ENCODE measurements around the gene HMCN1.
"Not testable (repeated sequence)": the region's sequence is repeated elsewhere in the genome, so short reads cannot be mapped to it uniquely, and the experiment has no call there.

Gene HMCN1

GRCh38 chr1:186154651-186155050 is 420.5 kb downstream of the HMCN1 start:
- DNase-seq (ENCODE audit: low read depth), result no peak

- DNase-seq (ENCODE audit: low read depth), result no peak
Measured at GRCh38 chr1:186155594-186155993, 421.4 kb downstream of the HMCN1 start.

- not testable (repeated sequence) for DNase-seq (ENCODE audit: low read depth)
Measured at GRCh38 chr1:186162895-186163294, 428.7 kb downstream of the HMCN1 start.

GRCh38 chr1:186164773-186165172 is 430.6 kb downstream of the HMCN1 start:
- DNase-seq (ENCODE audit: low read depth), result no peak

GRCh38 chr1:186165303-186165702 is 431.1 kb downstream of the HMCN1 start:
- no peak for DNase-seq (ENCODE audit: low read depth)

GRCh38 chr1:186167096-186167668 is 433.0 kb downstream of the HMCN1 start:
- no peak for DNase-seq (ENCODE audit: low read depth)

- DNase-seq (ENCODE audit: low read depth), result no peak
Measured at GRCh38 chr1:186175588-186175987, 441.4 kb downstream of the HMCN1 start.

GRCh38 chr1:186178426-186179043 is 444.3 kb downstream of the HMCN1 start:
- no peak for DNase-seq (ENCODE audit: low read depth)

- DNase-seq (ENCODE audit: low read depth), result no peak
Measured at GRCh38 chr1:186179231-186179630, 445.0 kb downstream of the HMCN1 start.

- no peak for DNase-seq (ENCODE audit: low read depth)
Measured at GRCh38 chr1:186183219-186183618, 449.0 kb downstream of the HMCN1 start.

- no peak for DNase-seq (ENCODE audit: low read depth)
Measured at GRCh38 chr1:186183970-186184628, 449.9 kb downstream of the HMCN1 start.

- DNase-seq (ENCODE audit: low read depth), result not testable (repeated sequence)
Measured at GRCh38 chr1:186186251-186186650, 452.1 kb downstream of the HMCN1 start.

- DNase-seq (ENCODE audit: low read depth), result no peak
Measured at GRCh38 chr1:186187601-186188000, 453.4 kb downstream of the HMCN1 start.

GRCh38 chr1:186188004-186188539 is 453.9 kb downstream of the HMCN1 start:
- DNase-seq (ENCODE audit: low read depth), result no peak

- no peak for DNase-seq (ENCODE audit: low read depth)
Measured at GRCh38 chr1:186188736-186189135, 454.5 kb downstream of the HMCN1 start.

- no peak for DNase-seq (ENCODE audit: low read depth)
Measured at GRCh38 chr1:186189156-186189555, 455.0 kb downstream of the HMCN1 start.

- DNase-seq (ENCODE audit: low read depth), result no peak
Measured at GRCh38 chr1:186191511-186191910, 457.3 kb downstream of the HMCN1 start.

GRCh38 chr1:186193224-186193623 is 459.0 kb downstream of the HMCN1 start:
- no peak for DNase-seq (ENCODE audit: low read depth)

- no peak for DNase-seq (ENCODE audit: low read depth)
Measured at GRCh38 chr1:186194107-186194756, 460.0 kb downstream of the HMCN1 start.

GRCh38 chr1:186195377-186195931 is 461.3 kb downstream of the HMCN1 start:
- no peak for DNase-seq (ENCODE audit: low read depth)

- DNase-seq (ENCODE audit: low read depth), result no peak
Measured at GRCh38 chr1:186202271-186202764, 468.1 kb downstream of the HMCN1 start.

GRCh38 chr1:186202776-186203175 is 468.6 kb downstream of the HMCN1 start:
- DNase-seq (ENCODE audit: low read depth), result no peak

All from activated gamma-delta T cell treated with anti-CD3 and anti-CD28 coated beads, Interleukin-2, amount 50 U/mL, for 16 hours (primary cell).